GM10266 (cell line): ENCODE data around the gene SPI1.
"Not testable (repeated sequence)": the region's sequence is repeated elsewhere in the genome, so short reads cannot be mapped to it uniquely, and the experiment has no call there.

Experiments used
- DNase-seq: peaks from one replicate; pipeline ENCODE4 v3.0.0; 2012; ENCODE audit errors: extremely low spot score
- TF ChIP-seq, protein P1 (sequence below): IDR thresholded peaks from 2 replicates; pipeline ENCODE4 v1.5.1; 2012; ENCODE audit warnings: mild to moderate bottlenecking, low read depth; ENCODE audit not compliant: control insufficient read depth, insufficient read depth; ENCODE audit errors: missing control alignments

The SPI1 gene

GRCh38 chr11:47335733-47336132 lies 42.6 kb downstream of the SPI1 start:
- TF ChIP-seq, protein P1, sequence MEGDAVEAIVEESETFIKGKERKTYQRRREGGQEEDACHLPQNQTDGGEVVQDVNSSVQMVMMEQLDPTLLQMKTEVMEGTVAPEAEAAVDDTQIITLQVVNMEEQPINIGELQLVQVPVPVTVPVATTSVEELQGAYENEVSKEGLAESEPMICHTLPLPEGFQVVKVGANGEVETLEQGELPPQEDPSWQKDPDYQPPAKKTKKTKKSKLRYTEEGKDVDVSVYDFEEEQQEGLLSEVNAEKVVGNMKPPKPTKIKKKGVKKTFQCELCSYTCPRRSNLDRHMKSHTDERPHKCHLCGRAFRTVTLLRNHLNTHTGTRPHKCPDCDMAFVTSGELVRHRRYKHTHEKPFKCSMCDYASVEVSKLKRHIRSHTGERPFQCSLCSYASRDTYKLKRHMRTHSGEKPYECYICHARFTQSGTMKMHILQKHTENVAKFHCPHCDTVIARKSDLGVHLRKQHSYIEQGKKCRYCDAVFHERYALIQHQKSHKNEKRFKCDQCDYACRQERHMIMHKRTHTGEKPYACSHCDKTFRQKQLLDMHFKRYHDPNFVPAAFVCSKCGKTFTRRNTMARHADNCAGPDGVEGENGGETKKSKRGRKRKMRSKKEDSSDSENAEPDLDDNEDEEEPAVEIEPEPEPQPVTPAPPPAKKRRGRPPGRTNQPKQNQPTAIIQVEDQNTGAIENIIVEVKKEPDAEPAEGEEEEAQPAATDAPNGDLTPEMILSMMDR, result no peak
- no peak for DNase-seq

- not testable (repeated sequence) for DNase-seq
These were observed 43.5 kb downstream of the SPI1 start for GRCh38 chr11:47334699-47335411.

DNA sequence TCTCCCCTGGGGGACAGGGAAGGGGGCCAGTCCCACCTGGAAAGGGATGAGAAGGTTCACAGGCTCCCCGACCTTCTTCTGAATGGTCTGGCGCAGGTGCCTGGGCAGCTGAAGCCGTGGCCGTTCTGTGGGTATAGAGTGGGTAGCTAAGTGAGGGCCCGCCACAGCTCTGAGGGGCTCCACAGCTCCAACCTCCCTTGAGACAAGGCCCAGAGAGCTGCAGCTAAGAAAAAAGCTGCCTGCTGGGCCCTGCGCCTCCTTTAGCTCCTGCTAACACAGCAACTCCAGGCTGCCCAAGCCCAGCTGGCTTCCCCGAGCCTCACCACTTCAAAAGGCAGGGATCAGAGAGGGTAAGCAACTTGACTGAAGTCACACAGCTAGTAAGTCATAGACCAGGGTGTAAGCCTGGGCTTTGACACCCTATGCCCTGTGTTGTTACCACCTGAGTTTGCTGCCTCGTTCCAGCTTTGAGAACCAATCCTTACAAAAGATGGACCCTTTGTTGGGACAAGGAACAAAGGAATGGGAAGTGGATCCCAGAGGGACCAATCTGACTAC lies 44.4 kb downstream of the SPI1 start:
- no peak for DNase-seq
- TF ChIP-seq, protein P1, result no peak

GRCh38 chr11:47333526-47333845 lies 44.9 kb downstream of the SPI1 start:
- DNase-seq, result no peak
- TF ChIP-seq, protein P1, result no peak

GRCh38 chr11:47332791-47333525 lies 45.4 kb downstream of the SPI1 start:
- no peak for DNase-seq

DNA sequence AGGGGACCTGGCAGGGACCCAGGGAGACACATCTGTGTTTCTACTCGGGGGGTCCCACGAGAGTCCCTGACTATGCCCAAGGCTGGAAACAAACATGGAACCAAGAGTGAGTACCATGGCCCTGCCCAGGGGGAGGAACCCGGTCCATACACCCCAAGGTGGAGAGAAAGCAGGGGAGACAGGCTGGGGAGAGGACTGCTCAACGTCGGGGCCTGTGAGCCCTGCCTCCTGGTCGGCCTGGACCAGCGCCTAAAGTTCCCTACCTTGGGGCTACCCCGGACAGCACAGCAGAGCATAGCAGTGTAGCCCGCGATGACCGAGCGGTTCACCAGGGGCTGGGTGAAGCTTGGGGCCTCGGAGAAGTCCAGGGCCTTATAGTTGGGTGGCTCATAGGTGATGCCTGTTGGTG lies 46.0 kb downstream of the SPI1 start:
- DNase-seq, result no peak
- TF ChIP-seq, protein P1, result no peak

More at GRCh38 chr11:47332791-47333525, 45.4 kb downstream of the SPI1 start:
- TF ChIP-seq, protein P1, result no peak

- no peak for DNase-seq
- TF ChIP-seq, protein P1, result no peak
These were observed 46.7 kb downstream of the SPI1 start for GRCh38 chr11:47331454-47332302.
